CD4-positive, alpha-beta T cell treated with Interleukin-6 for 4 hours (primary cell): ENCODE measurements around the gene NDUFB3.

ENCODE experiments used
- DNase-seq: peaks from one replicate; pipeline ENCODE4 v3.0.0-alpha.2; 2020; ENCODE audit warnings: mixed read lengths

Gene NDUFB3

DNA sequence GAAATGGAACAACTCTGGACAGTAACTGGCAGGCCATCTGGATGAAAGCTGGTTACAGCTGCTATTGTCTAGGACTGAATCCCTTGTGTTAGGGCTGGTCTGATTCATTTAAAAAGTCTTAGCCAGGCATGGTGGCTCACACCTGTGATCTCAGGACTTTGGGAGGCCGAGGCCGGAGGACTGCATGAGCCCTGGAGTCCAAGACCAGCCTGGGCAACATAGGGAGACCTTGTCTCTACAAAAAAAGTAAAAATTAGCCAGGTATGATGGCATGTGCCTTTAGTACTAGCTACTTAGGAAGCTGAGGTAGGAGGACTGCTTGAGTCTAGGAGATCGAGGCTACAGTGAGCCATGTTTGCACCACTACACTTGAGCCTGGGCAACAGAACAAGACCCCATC, 28.7 kb downstream of the NDUFB3 start:
- DNase-seq: no peak

- no peak for DNase-seq
Measured at GRCh38 chr2:201105759-201106158, 34.0 kb downstream of the NDUFB3 start.

DNA sequence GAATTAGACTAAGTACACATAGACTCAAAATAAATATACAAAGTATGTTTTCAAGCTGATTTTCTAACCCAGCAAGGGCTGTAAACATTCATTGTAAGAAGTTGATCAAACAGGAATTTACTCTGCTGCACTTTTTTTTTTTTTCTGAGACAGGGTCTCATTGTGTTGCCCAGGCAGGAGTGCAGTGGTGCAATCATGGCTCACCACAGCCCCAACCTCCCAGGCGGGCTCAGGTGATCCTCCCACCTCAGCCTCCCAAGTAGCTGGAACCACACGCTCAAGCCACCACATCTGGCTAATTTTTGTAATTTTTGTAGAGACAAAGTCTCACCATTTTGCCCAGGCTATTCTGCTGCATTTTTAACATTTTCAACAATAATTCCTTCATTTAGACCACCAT, 35.8 kb downstream of the NDUFB3 start:
- no peak for DNase-seq

GRCh38 chr2:201108341-201108740, 36.5 kb downstream of the NDUFB3 start:
- DNase-seq: no peak

GRCh38 chr2:201109186-201109585, 37.4 kb downstream of the NDUFB3 start:
- no peak for DNase-seq

DNA sequence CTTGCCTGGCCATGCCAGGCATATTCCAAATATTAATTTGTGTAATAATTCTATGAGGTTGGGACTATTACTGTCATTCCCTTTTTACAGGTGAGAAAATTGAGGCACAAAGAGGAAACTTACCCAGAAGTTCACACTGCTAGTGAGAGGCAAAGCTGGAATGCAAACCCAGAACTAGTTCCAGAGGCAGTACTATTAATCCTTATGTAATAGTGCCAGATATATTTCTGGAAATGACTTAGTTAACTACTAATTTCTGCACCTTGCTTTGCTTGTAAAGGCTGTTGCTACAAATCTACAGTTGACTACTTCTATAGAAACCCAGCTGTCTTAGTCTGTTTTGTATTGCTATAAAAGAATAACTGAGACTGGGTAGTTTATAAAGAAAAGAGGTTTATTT, 38.8 kb downstream of the NDUFB3 start:
- no peak for DNase-seq

- DNase-seq: no peak
Measured at GRCh38 chr2:201111096-201111495, 39.3 kb downstream of the NDUFB3 start.

DNA sequence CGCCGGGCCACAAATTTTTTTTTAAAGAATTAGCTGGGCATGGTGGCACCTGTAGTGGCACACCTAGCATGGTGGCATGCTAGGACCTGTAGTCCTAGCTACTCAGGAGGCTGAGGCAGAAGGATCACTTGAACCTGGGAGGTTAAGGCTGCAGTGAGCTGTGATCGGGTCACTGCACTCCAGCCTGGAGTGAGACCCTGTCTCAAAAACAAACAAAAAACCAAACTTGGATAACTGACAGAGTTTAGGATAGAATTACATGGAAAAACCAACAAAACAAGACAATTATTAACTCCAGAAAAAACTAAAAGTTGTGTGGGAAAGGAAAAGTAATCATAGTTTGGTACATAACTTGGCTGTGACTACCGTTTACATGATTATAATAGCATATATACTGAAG, 42.5 kb downstream of the NDUFB3 start:
- DNase-seq: no peak

DNA sequence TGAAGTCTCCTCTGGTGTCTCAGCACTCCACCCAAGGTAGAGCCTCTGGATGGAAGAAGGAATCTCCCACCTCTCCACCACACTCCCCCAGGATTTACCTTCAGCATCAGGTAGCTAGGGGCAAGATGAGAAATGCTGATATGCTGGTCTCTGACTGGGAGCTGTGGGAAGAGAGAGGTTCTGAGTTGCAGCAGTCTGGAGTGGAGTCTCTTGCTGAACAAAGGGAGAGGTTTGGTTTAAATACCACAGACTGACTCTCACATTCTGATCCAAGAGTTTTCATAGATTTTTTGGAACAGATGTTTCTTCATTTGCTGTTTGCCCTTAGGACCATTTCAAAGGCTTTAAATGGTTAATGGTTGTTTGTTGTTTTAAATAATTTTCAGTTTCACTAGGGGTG, 43.0 kb downstream of the NDUFB3 start:
- DNase-seq: no peak

GRCh38 chr2:201116115-201116958, 44.5 kb downstream of the NDUFB3 start, which contains the start of gene CFLAR:
Gene CFLAR (plus strand): TSS chr2:201116164. CDS start chr2:201129866, 13,702 bp downstream.
- DNase-seq: peak; percentile 83

DNA sequence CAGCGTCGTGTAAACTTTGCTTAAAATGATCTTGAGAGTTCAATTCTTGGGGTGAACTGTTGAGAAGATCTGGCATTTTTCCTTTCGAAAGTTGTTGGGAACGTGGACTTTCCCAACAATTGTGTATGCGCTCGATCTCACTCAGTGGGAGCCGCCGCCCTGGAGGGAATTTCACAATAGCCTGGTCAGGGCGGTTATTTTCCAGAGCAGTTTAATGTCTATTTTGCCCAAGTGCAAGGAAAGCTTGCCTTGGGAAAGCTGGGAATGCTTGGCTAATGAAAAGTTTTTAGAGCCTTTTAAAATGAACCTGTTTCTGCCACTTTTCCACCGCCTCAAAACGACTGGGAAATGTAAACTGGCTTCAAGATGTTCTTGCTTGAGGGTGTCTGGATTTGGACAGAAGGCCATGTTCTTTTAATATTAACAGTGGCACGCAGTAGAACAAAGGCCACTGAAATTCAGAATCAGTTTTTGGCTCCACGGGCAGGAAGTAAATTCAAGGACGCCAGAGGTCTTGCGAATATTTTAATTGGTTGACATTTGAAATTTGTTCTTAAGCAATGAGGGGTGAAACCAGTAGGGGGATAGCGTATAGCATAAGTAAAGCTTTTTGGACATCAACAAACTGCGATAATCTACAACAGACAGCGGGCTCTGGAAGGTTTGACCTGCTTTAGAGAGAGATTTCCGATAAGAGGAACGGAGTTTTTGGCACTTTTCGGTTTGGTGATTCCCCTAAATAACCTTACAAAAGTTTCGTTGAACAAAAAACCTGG, 45.3 kb downstream of the NDUFB3 start:
- peak; percentile 52 for DNase-seq

GRCh38 chr2:201117735-201118094, 45.9 kb downstream of the NDUFB3 start:
- DNase-seq: peak; percentile 50

DNA sequence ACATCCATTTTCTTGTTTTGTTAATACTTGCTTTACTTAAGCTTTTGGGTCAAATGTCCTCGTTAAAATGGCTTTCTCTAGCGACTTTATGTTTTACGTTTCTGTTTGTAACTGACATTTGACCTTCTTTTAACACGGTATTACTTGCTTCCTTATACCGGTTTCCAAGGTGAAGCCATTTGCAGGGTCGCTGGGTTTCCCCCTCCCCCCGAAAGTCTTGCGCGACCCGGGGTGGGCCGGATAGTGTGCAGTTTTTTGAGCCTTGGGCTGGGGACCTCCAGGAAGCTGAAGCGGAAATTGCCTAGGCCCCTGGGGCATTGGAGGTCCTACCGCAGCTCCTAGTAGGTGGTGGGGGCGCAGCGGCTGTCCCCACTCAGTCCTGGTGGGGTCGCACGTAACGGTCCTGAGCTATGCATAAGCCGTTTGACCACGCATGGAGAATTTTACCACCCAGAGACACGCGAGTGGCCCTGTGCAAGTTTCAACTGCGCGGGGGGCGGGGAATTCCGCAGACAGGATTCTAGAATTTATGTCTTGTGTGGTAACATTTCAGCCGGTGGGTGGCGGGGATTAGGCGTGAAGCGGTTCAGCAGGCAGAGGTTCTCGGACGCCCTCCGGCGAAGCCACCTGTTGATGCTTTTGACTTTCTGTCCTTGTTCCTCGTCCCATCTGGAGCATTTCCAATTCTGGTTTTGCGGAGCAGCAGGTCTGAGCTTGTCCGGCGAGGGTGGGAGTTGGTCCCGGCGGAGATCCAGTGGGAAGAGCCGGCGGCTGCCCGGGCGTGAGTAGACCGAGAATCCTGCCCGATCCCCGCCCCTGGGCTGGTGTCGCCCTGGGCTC, 46.5 kb downstream of the NDUFB3 start:
- DNase-seq: peak; percentile 93

DNA sequence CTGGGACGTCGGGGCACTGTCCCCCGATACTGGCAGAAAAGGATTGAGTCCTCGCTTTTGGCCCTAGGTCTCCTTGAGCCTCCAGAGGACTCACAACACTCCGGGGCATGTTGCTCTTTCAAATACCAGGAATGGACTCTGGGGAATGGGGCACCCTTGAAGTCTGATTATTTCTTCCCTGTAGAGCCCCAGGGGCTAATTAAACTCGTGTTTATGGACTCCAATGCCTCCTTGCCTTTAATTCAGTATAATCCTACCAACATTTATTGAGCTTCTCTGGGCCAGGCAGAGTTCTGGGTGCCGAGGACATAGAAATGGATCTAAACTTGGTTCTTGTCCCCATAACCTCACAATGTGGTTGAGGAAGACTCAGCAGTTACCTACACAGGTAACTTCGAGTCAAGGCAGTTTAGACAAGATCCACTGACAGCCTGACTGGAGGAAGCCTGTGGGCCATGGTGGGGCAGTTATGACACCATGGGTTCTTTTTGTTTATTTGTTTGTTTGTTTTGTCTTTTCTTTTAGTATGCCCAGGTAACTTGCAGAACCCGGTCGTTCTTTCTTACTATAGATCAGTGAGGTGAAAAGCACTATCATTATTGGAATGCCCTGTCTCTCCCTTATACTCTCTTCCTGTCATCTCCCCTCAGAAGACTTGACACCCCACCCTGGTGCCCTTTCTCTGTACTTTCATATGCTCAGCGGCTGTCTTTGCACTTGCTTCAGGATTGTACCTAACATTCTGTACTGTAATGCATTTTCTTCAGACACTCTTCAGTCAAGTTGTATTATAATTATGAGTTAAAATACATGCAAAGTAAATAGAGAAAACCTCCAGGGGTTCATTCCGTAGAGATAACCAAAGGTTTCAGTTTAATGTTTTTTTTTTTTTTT, 47.4 kb downstream of the NDUFB3 start:
- peak; percentile 40 for DNase-seq

GRCh38 chr2:201122276-201122675, 50.5 kb downstream of the NDUFB3 start:
- no peak for DNase-seq

GRCh38 chr2:201126308-201127151, 54.7 kb downstream of the NDUFB3 start:
- no peak for DNase-seq

DNA sequence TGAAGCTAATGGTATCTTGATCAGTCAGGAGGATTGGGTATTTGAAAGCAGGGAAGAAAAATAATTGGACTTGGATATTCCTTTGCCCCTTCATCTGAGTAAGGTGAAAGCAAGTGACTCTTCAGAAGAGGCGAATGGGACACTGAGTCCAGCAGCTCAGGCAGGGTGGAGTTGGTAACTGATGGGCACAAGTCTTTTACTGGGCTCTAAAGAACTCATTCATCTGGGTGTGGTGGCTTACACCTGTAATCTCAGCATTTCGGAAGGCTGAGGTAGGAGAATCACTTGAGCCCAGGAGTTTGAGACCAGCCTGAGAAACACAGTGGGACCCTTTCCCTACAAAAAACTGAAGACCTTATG, 55.3 kb downstream of the NDUFB3 start:
- DNase-seq: no peak

DNA sequence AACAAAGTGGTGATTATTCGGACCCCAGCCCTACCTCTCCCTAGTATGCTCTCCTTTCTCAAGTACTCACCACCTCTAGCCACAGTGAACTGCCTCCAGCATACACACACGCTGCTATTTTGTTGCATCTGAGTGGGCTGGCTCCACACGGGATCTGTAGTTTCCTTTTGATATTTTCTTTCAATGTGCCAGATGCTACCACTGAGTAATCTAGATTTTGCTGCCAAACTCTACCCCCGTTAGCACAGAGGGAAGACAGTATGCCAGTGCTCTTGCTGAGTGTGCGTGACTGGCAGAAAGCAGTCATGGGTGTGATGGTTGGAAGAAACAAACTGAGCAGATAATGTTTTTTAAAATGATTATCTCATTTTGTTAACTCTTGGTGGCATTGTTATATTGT, 55.8 kb downstream of the NDUFB3 start:
- DNase-seq: peak; percentile 72

- no peak for DNase-seq
Measured at GRCh38 chr2:201128033-201128432, 56.2 kb downstream of the NDUFB3 start.

DNA sequence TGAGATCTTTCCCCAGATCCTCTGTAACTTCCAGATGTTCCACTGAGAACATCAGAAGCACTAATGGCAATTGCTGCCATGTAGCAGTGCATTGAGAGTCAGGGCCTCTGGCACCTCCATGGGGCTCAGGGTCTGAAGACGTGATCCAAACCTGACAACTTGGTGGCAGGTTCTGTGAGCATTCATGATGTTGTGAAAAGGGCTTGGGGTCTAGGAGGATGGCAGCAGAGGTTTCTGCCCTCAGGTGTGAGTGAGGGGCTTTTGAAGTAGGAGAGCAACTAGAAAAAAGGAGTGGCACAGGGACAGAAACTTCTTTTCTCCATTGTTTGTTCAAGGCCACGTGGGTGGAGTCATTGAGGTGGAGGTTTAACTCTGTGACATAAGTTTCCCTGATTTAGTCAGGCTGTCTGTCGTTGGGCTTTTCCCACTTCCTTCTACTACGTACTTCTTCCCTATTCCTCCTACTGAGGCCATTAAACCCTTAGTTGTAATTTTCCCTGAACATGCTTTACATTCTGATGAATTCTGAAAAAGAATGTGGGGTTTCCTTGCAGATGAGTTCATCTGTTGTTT, 57.2 kb downstream of the NDUFB3 start:
- DNase-seq: peak; percentile 41
